ENCODE measurements around the gene ZBTB20.

GRCh38 chr3:114645392-114645791 is 501.7 kb downstream of the ZBTB20 start:
- no peak for TF ChIP-seq CTCF (IDR thresholded peaks at IDR 0.05; ENCODE audit: poor library complexity, severe bottlenecking)
- TF ChIP-seq REST (IDR thresholded peaks at IDR 0.05; ENCODE audit: borderline replicate concordance): no peak
- TF ChIP-seq TAF1 (IDR thresholded peaks at IDR 0.05; ENCODE audit: low read depth): no peak
- no peak for TF ChIP-seq EP300 (conservative IDR thresholded peaks at IDR 0.05; ENCODE audit: poor library complexity, severe bottlenecking)
- TF ChIP-seq POLR2AphosphoS5 (IDR thresholded peaks at IDR 0.05): no peak
- TF ChIP-seq MXI1 (conservative IDR thresholded peaks at IDR 0.05; ENCODE audit: poor library complexity, severe bottlenecking): no peak
- TF ChIP-seq SMC3 (conservative IDR thresholded peaks at IDR 0.05; ENCODE audit: poor library complexity): no peak
- TF ChIP-seq RAD21 (conservative IDR thresholded peaks at IDR 0.05): no peak
- no peak for TF ChIP-seq EZH2 (IDR thresholded peaks at IDR 0.05; ENCODE audit: borderline replicate concordance, insufficient read depth, low read length, poor library complexity, severe bottlenecking)

All from neural cell (in vitro differentiated cells).